Left lung (tissue), 10 donors: Measurements from ENCODE around the gene KLKB1. TPM values are rescaled to one million over a fixed set of nuclear protein-coding genes. Genes with fewer than 3 reads are reported as not detected.

Source experiments
- ATAC-seq: fragments of 200-7000 bp; cut with Tn5 transposase; one replicate; pipeline ENCODE4 v1.9.1; 2020; ENCODE audit warnings: moderate library complexity
- DNase-seq, 4 donors: peaks; one replicate each; pipeline ENCODE4 v3.0.0-alpha.2; 2013 to 2020
- H3K27ac ChIP-seq, 2 donors: fragments of 200-600 bp; sonication (generic) in 1 of 2; one replicate each; pipeline versions ENCODE4 v1.5.0 to v1.8.0; 2020 to 2021
- H3K27me3 ChIP-seq, 2 donors: fragments of 200-600 bp; sonication (generic) in 1 of 2; one replicate each; pipeline versions ENCODE4 v1.5.0 to v1.8.0; 2020 to 2021
- H3K36me3 ChIP-seq, 2 donors: fragments of 200-600 bp; sonication (generic) in 1 of 2; one replicate each; pipeline versions ENCODE4 v1.5.0 to v1.8.0; 2020 to 2021
- H3K4me1 ChIP-seq, 2 donors: fragments of 200-600 bp; one replicate each; pipeline ENCODE4 v1.8.0; 2021
- H3K4me3 ChIP-seq, 2 donors: fragments of 200-600 bp; sonication (generic) in 1 of 2; one replicate each; pipeline versions ENCODE4 v1.5.0 to v1.8.0; 2020 to 2021; ENCODE audit warnings: mild to moderate bottlenecking in 1 of 2
- H3K9me3 ChIP-seq, 2 donors: fragments of 200-600 bp; sonication (generic) in 1 of 2; one replicate each; pipeline versions ENCODE4 v1.5.0 to v1.8.0; 2020 to 2021
- intact Hi-C, 2 donors: fragments of 100-400 bp; cut with DNase I; formaldehyde crosslinking; loops; one replicate each; pipeline versions ENCODE4 v1.11.2 to v1.14.2; 2022
- polyA plus RNA-seq, 6 donors: library from polyadenylated mRNA; unstranded; fragments of 120-200 nt; gene quantifications; one replicate each; pipeline ENCODE4 v1.2.1, GENCODE V29; 2013; ENCODE audit not compliant: insufficient read length in 6 of 6
- total RNA-seq, 2 donors: library from RNA; stranded (reverse); fragmentation: NEBNext Ultra II Directional; extraction: Animal tissue kit (Norgen Biotek cat#: 25700); gene quantifications; one replicate each; pipeline ENCODE4 v1.2.1, GENCODE V29; 2021
- TF ChIP-seq, protein P1 (sequence below), 2 donors: fragments of 200-600 bp; sonication (generic) in 1 of 2; IDR thresholded peaks; one replicate each; pipeline versions ENCODE4 v1.5.0 to v1.8.0; 2021; ENCODE audit warnings: antibody characterized with exemption in 2 of 2
- donor health status: DM: no; HTN: yes; CAD: no.
- donor health status: DM: no; HTN: no; CAD: no.

The KLKB1 gene
- total and polyA plus RNA-seq, 8 donors = 0.15 to 3.1 (median 1.2) TPM

DNA sequence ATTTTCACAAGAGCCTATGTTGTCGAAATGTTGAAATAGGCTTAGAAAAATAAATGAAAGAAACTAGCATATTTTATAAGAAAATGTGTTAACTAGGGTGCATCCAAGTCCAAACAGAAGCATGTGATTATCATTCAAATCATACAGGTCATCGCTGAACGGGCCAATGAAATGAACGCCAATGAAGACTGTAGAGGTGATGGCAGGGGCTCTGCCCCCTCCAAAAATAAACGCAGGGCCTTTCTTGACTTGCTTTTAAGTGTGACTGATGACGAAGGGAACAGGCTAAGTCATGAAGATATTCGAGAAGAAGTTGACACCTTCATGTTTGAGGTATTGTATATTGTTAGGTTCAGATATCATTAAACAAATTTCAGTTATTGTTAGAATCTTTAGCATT, 26.3 kb upstream of the KLKB1 start:
- no peak overlapping the region for H3K27ac ChIP-seq
- DNase-seq (no peak), ATAC-seq (no peak)
- H3K9me3 ChIP-seq = no peaks in the 10 kb centered on the region
- no peaks in the 10 kb centered on the region for H3K4me1 ChIP-seq
- TF ChIP-seq, protein P1, sequence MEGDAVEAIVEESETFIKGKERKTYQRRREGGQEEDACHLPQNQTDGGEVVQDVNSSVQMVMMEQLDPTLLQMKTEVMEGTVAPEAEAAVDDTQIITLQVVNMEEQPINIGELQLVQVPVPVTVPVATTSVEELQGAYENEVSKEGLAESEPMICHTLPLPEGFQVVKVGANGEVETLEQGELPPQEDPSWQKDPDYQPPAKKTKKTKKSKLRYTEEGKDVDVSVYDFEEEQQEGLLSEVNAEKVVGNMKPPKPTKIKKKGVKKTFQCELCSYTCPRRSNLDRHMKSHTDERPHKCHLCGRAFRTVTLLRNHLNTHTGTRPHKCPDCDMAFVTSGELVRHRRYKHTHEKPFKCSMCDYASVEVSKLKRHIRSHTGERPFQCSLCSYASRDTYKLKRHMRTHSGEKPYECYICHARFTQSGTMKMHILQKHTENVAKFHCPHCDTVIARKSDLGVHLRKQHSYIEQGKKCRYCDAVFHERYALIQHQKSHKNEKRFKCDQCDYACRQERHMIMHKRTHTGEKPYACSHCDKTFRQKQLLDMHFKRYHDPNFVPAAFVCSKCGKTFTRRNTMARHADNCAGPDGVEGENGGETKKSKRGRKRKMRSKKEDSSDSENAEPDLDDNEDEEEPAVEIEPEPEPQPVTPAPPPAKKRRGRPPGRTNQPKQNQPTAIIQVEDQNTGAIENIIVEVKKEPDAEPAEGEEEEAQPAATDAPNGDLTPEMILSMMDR (IDR thresholded peaks at IDR 0.05) = no peak
- H3K4me3 ChIP-seq = no peak overlapping the region
- peaks cover 0 to 5% of the 10 kb centered on the region in 2 donors for H3K36me3 ChIP-seq
- intact Hi-C loops = no loop called here
- no peaks in the 10 kb centered on the region for H3K27me3 ChIP-seq

DNA sequence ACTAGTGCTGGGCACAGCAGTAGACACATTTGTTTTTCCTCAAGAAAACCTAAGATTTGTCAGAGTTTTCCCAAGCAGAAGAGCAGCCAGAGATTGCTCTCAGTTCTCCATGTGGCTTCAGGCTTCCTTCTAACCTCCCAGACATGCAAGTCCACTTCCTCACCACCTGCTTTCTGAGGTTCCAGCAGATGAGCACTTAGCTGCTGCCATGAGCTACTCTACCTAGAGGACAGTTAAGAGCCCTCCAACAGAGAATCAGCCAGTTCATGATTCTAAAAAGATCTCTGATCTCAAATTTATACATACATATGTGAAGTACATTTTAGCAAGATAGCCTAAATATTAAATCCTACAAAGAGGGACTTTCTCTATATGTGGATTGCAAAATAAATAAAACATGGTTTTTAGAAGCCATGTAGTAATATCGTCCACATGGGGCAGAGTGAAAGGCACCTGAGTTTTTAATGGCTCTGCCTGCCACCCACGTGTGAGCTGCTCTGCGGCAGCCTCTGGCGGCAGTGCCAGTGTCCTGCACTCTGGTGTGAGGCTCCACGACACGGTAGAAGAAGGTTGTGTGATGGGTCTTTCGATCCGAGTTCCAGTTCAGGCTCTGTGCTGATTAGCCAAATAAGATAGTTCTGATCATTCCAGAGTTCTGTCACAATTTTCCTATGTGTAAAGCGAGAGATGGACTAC, 25.6 kb upstream of the KLKB1 start:
- ATAC-seq = peak; percentile 87
- no peak for DNase-seq

DNA sequence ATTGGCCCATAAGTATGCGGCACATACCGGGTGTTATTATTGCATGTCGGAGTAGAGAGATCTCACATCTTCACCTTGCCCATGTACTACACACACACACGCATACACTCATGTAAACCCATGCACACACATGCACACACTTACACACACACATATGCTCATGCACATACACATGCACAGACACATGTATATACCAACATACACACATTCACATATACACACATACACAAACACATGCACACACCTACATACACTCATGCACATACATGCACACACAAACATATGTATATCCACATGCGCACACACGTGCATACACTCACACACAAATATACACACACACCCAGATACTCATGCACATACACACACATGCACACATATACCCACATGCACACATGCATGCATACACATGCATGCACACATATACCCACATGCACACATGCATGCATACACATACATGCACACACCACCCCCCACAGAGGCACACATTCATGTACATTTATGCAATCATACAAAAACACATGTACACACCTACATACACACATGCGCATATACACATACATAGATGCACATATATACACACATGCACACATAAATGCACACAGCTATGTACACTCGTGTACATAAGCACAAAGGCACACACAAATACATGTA, 24.7 kb upstream of the KLKB1 start:
- H3K27ac ChIP-seq = no peak overlapping the region
- intact Hi-C loops = no loop called here
- H3K36me3 ChIP-seq = no peaks in the 10 kb centered on the region
- no peaks in the 10 kb centered on the region for H3K4me1 ChIP-seq
- TF ChIP-seq, protein P1 (IDR thresholded peaks at IDR 0.05) = no peak
- H3K27me3 ChIP-seq = no peaks in the 10 kb centered on the region
- no peak for ATAC-seq
- H3K4me3 ChIP-seq = no peak overlapping the region
- no peak for DNase-seq
- no peaks in the 10 kb centered on the region for H3K9me3 ChIP-seq

More for the DNA sequence above, 25.6 kb upstream of the KLKB1 start:
- Histone ChIP-seq H3K4me3 (no peak overlapping the region), H3K27ac (no peak overlapping the region), H3K27me3 (no peaks in the 10 kb centered on the region), H3K9me3 (no peaks in the 10 kb centered on the region), H3K36me3 (peaks cover 0 to 5% of the 10 kb centered on the region in 2 donors), H3K4me1 (no peaks in the 10 kb centered on the region)
- intact Hi-C loops = no loop called here
- TF ChIP-seq, protein P1 (IDR thresholded peaks at IDR 0.05) = peak; percentile 29 to 51

DNA sequence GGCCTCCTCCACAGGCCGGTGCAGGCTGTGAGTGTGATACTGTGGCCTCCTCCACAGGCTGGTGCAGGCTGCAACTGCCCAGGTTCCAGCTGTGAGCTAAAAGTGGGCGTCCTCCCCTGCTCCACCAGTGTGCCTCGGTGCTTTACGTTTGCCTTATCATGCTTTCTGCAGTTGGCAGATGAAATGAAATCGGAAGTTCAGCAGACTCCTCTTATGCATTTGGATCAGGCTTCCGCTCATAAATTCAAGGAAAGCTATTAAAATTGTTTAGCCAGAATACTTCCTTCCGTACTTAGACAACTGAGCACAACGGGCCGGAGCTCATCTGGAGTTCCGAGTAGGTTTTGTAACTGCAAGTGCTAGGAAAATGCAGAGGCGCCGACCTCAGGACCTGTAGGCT, 23.9 kb upstream of the KLKB1 start:
- no peaks in the 10 kb centered on the region for H3K36me3 ChIP-seq
- no peaks in the 10 kb centered on the region for H3K9me3 ChIP-seq
- no peak overlapping the region for H3K27ac ChIP-seq
- H3K4me1 ChIP-seq = no peaks in the 10 kb centered on the region
- no peak overlapping the region for H3K4me3 ChIP-seq
- ATAC-seq (peak; percentile 30), DNase-seq (peak in 1 of 4 donors; percentile 37)
- intact Hi-C loops = no loop called here
- TF ChIP-seq, protein P1 (IDR thresholded peaks at IDR 0.05) = no peak
- no peaks in the 10 kb centered on the region for H3K27me3 ChIP-seq

DNA sequence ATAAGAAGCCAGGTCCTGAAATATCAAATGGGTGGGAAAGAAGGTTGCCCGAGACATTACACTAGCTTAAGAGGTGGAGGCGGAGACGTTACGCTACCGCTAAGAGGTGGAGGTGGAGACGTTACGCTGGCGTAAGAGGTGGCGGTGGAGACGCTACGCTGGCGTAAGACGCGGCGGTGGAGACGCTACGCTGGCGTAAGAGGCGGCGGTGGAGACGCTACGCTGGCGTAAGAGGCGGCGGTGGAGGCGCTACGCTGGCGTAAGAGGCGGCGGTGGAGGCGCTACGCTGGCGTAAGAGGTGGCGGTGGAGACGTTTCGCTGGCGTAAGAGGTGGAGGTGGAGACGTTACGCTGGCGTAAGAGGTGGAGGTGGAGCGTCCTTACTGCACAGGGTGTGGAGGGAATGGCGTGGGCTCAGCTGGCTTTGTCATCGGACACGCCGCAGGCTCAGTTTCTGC, 23.2 kb upstream of the KLKB1 start:
- no peak overlapping the region for H3K4me3 ChIP-seq
- H3K9me3 ChIP-seq = peaks cover 0 to 4% of the 10 kb centered on the region in 2 donors
- peak in 1 of 4 donors; percentile 47 for DNase-seq
- H3K4me1 ChIP-seq = no peaks in the 10 kb centered on the region
- peaks cover 0 to 4% of the 10 kb centered on the region in 2 donors for H3K36me3 ChIP-seq
- intact Hi-C loops = no loop called here
- ATAC-seq = no peak
- H3K27ac ChIP-seq = no peak overlapping the region
- TF ChIP-seq, protein P1 (IDR thresholded peaks at IDR 0.05) = no peak
- no peaks in the 10 kb centered on the region for H3K27me3 ChIP-seq
